Heart right ventricle (tissue), 16 donors: ENCODE data around the gene EML1. TPM values are rescaled to one million over a fixed set of nuclear protein-coding genes. Genes with fewer than 3 reads are reported as not detected.

Experiments used
- ATAC-seq, 8 donors: fragments of 200-7000 bp; cut with Tn5 transposase; one replicate each; pipeline ENCODE4 v1.9.1; 2020; ENCODE audit warnings: mild to moderate bottlenecking in 8 of 8, moderate library complexity in 8 of 8, moderate number of reproducible peaks in 1 of 8
- DNase-seq, 2 donors: peaks; one replicate each; pipeline ENCODE4 v3.0.0-alpha.2; 2020
- H3K27ac ChIP-seq, 10 donors: fragments of 200-600 bp; sonication (generic) in 2 of 10; one replicate each; pipeline versions ENCODE4 v1.5.0 to v1.8.0; 2020 to 2022; ENCODE audit warnings: mild to moderate bottlenecking in 3 of 10
- H3K27me3 ChIP-seq, 7 donors: fragments of 200-600 bp; one replicate each; pipeline ENCODE4 v1.8.0; 2021 to 2022; ENCODE audit warnings: mild to moderate bottlenecking in 2 of 7
- H3K36me3 ChIP-seq, 9 donors: fragments of 200-600 bp; sonication (generic) in 1 of 9; one replicate each; pipeline versions ENCODE4 v1.5.0 to v1.8.0; 2020 to 2022; ENCODE audit warnings: mild to moderate bottlenecking in 2 of 9
- H3K4me1 ChIP-seq, 9 donors: fragments of 200-600 bp; sonication (generic) in 1 of 9; one replicate each; pipeline versions ENCODE4 v1.5.0 to v1.8.0; 2020 to 2022; ENCODE audit warnings: mild to moderate bottlenecking in 4 of 9
- H3K4me3 ChIP-seq, 10 donors: fragments of 200-600 bp; sonication (generic) in 2 of 10; one replicate each; pipeline versions ENCODE4 v1.5.0 to v1.8.0; 2020 to 2022; ENCODE audit warnings: mild to moderate bottlenecking in 7 of 10, moderate library complexity in 2 of 10
- H3K9me3 ChIP-seq, 11 donors: fragments of 200-600 bp in 10 of 11; sonication (generic) in 2 of 11; one replicate each; pipeline versions ENCODE4 v1.5.0 to v1.8.0; 2013 to 2022; ENCODE audit warnings: mild to moderate bottlenecking in 2 of 11, control low read depth in 1 of 11, moderate library complexity in 1 of 11
- WGBS, 2 donors: extraction: QIAGEN DNeasy Blood & Tissue Kit; methylation state at CpG; one replicate each; pipeline ENCODE4 v1.1.7; 2013; ENCODE audit warnings: inconsistent platforms in 1 of 2; 5-methylcytosine and 5-hydroxymethylcytosine counted together
- intact Hi-C, 10 donors: fragments of 100-400 bp; cut with DNase I; formaldehyde crosslinking; loops; one replicate each; pipeline versions ENCODE4 v1.11.1 to v1.14.2; 2022
- polyA plus RNA-seq, 2 donors: library from polyadenylated mRNA; stranded (reverse); fragments of 200-250 nt; gene quantifications; one replicate each; pipeline ENCODE4 v1.2.3, GENCODE V29; 2013
- total RNA-seq, 10 donors: library from RNA; stranded (reverse); fragmentation: NEBNext Ultra II Directional in 3 of 10; extraction: Animal tissue kit (Norgen Biotek cat#: 25700) in 3 of 10; gene quantifications; one replicate each; pipeline versions ENCODE4 v1.2.1 to v1.2.4, GENCODE V29; 2021 to 2023
- TF ChIP-seq, protein P1 (sequence below), 9 donors: fragments of 200-600 bp; sonication (generic) in 2 of 9; IDR thresholded peaks; one replicate each; pipeline versions ENCODE4 v1.5.0 to v1.8.0; 2021 to 2022; ENCODE audit warnings: antibody characterized with exemption in 9 of 9, mild to moderate bottlenecking in 5 of 9, moderate library complexity in 1 of 9
- donor health status: Arrhythmogenic right ventricular cardiomyopathy.
- donor health status: ischemic (EF 13 %, LVEDD 7.1; RV severe dilation, severe dysfunction).
- donor health status: healthy with polysubstance abuse.
- donor health status: DM: no; HTN: yes; CAD: no.
- donor health status: DM: no; HTN: no; CAD: no.
- donor health status: ischemic (EF 25% LVEDD 6.9; RV normal size, moderate dysfunction).
- donor health status: ischemic (EF 25% LVEDD 5.7; RV mildly dilated, moderate dysfunction).
- donor health status: healthy.
- donor health status: DM: yes; HTN: yes; CAD: no.
- donor health status: Ischemic cardiomyopathy.
- donor health status: ischemic (EF 35%, LVEDD 5.7; RV mildly dilated, moderate dysfunction).
- donor health status: nonischemic (EF 11% LVEDD 7.7; RV severe dilation, severe dysfunction).
- donor health status: DM: yes; HTN: yes; CAD: no.
- donor health status: PGD.
- donor health status: ischemic (EF 29% LVEDD 5.4; RV normal size, mild dysfunction).
- donor health status: nonischemic (EF 23%, LVEDD 6.1; RV moderate dilation, normal function).

The EML1 gene
- total and polyA plus RNA-seq, 12 donors = 9.1 to 49.2 (median 33.8) TPM

DNA sequence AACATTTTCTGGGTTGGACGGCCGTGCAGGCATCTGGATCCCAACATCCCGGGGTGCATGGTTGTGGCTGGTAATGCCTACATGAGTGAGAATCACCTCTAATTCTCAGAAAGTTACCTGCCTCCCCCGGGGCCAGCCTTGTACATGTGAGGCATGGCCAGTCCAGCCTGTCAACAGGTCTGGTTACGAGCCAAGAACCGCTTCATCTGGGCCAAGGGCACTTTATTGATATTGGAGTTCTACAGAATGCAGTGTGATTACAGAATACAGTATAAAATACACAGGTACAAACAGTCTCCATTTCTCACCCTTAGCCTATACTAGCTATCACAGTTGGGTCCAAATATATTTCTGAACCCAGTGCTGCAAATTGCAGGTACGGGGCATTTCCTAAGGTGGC lies 187.1 kb downstream of the EML1 start:
- Histone ChIP-seq H3K27ac (no peak overlapping the region), H3K27me3 (no peaks in the 10 kb centered on the region), H3K9me3 (peaks cover 0 to 15% (median 5%) of the 10 kb centered on the region in 11 donors), H3K36me3 (no peaks in the 10 kb centered on the region), H3K4me1 (peaks cover 0 to 22% (median 10%) of the 10 kb centered on the region in 9 donors), H3K4me3 (no peak overlapping the region)
- ATAC-seq (no peak), DNase-seq (no peak)
- intact Hi-C loops = loop anchor here in 9 of 10 donors (5.0 to 10.0 kb wide), 5 partner anchors 127 to 405 kb away; partner anchors contain the start of gene WDR25 (in 4 of the 9)
- TF ChIP-seq, protein P1, sequence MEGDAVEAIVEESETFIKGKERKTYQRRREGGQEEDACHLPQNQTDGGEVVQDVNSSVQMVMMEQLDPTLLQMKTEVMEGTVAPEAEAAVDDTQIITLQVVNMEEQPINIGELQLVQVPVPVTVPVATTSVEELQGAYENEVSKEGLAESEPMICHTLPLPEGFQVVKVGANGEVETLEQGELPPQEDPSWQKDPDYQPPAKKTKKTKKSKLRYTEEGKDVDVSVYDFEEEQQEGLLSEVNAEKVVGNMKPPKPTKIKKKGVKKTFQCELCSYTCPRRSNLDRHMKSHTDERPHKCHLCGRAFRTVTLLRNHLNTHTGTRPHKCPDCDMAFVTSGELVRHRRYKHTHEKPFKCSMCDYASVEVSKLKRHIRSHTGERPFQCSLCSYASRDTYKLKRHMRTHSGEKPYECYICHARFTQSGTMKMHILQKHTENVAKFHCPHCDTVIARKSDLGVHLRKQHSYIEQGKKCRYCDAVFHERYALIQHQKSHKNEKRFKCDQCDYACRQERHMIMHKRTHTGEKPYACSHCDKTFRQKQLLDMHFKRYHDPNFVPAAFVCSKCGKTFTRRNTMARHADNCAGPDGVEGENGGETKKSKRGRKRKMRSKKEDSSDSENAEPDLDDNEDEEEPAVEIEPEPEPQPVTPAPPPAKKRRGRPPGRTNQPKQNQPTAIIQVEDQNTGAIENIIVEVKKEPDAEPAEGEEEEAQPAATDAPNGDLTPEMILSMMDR (IDR thresholded peaks at IDR 0.05) = no peak
- 74 to 76% methylated on average over 7 of the region's 7 CpGs for WGBS, 2 donors

DNA sequence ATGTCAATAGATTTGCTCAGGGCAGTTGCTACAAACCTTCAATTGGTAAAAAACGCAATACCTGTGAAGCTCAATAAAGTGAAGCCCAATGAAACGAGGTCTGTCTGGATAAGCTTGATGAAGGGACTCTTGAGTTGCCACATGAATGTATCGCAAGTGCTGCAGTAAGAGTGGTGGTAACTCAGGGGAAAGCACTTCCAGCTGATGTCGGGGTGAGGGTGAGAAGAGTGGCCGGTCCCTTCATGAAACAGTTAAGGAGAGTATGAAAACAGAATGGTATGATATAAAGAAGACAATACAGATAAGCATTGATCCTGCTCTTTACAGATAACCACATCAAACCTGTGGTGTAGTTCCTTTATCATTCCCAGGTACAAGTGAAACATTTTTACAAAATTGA lies 188.6 kb downstream of the EML1 start:
- intact Hi-C loops = loop anchor here (1.0 to 10.0 kb wide), 9 partner anchors 125 to 403 kb away; partner anchors contain the start of gene WDR25 (in 4 of the 10)
- no peaks in the 10 kb centered on the region for H3K36me3 ChIP-seq
- H3K4me1 ChIP-seq = peaks cover 0 to 22% (median 10%) of the 10 kb centered on the region in 9 donors
- no peaks in the 10 kb centered on the region for H3K27me3 ChIP-seq
- TF ChIP-seq, protein P1 (IDR thresholded peaks at IDR 0.05) = no peak
- WGBS, 2 donors = 77 to 80% methylated on average over 5 of the region's 5 CpGs
- H3K4me3 ChIP-seq = no peak overlapping the region
- DNase-seq (no peak), ATAC-seq (peak in 2 of 8 donors; percentile 14 to 20)
- peaks cover 0 to 4% (median 0%) of the 10 kb centered on the region in 11 donors for H3K9me3 ChIP-seq
- H3K27ac ChIP-seq = no peak overlapping the region

DNA sequence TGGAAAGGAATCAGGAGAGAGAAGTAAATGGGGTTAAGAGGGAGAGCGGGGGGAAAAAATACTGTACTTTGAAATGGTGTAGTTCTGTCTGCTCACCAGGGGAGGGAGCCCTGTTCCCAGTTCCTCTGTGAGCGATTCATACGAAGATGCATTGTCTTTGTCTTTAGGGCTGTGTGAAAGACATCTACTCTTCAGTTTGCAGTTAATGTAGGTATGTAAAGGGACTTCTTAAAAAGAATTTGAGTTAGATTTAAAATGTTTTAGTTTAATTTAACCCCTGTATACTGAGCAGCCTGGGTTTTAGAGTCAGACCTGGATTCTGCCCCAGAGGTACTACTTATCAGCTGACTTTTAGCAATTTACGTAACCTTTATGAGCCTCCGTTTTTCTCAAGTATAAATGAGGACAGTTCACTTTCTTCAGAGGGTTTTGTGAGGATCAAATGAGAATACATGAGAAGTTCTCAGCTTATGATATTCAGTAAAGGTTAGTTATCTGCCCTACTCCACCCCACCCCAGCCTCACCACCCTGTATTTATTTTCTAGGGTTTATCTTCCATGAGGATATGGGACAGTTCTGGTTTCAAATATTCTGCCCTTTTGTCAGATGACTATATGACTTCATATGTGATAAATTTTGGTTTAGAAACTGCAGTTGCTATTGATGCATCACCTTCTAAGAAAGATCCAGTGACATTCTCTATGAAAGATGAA lies 189.5 kb downstream of the EML1 start:
- intact Hi-C loops = loop anchor here (1.0 to 10.0 kb wide), 9 partner anchors 125 to 402 kb away; partner anchors contain the start of gene WDR25 (in 4 of the 10)
- peak in 1 of 2 donors; percentile 50 for DNase-seq

More for the DNA sequence above, 189.5 kb downstream of the EML1 start:
- WGBS, 2 donors = 30 to 33% methylated on average over 5 of the region's 5 CpGs
- Histone ChIP-seq H3K27me3 (no peaks in the 10 kb centered on the region), H3K4me1 (peaks cover 0 to 22% (median 10%) of the 10 kb centered on the region in 9 donors), H3K36me3 (no peaks in the 10 kb centered on the region), H3K27ac (no peak overlapping the region), H3K9me3 (peaks cover 0 to 6% (median 0%) of the 10 kb centered on the region in 11 donors), H3K4me3 (no peak overlapping the region)
- TF ChIP-seq, protein P1 (IDR thresholded peaks at IDR 0.05) = peak; percentile 75 to 93 (median 89)
- peak in 7 of 8 donors; percentile 76 to 92 (median 87) for ATAC-seq
